ENCODE data around the gene KRTAP4-12. TPM values are rescaled to one million over a fixed set of nuclear protein-coding genes. Genes with fewer than 3 reads are reported as not detected.
"Not testable (repeated sequence)": the region's sequence is repeated elsewhere in the genome, so short reads cannot be mapped to it uniquely, and the experiment has no call there.

KRTAP4-12 gene
- total RNA-seq (not detected), polyA plus RNA-seq (not detected)

DNA sequence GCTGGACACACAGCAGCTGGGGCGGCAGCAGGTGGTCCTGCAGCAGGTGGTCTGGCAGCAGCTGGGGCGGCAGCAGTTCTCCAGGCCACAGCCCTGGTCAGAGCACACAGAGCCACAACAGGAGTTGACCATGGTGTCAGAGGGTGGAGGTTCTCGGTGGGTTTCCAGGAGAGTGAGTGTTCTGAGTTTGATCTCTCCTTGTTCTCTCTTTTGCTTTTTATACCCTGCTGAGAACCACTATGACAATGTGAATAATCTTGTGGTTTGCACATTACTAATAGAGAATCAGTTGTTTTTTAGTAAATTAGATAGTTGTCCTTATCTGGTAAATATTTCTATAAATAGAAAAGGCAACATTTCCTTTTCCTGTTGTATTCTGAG is at the start of gene KRTAP4-12:
Gene KRTAP4-12, minus strand, starts transcription at position 192 of the 381 bp plus-strand sequence. Its CDS starts 60 bp downstream, at position 132.
- H3K9me3 ChIP-seq (ENCODE audit: control insufficient read depth in 1 of 2, low read length in 2 of 2); H3K27me3 ChIP-seq (ENCODE audit: insufficient read depth, low read length); H3K4me3 ChIP-seq (ENCODE audit: low read length in 2 of 2); DNase-seq; H3K36me3 ChIP-seq (ENCODE audit: insufficient read depth, low read length); H3K36me3 Mint-ChIP-seq; H3K9me3 Mint-ChIP-seq; intact Hi-C loops (cut with micrococcal nuclease); H3K27ac ChIP-seq (ENCODE audit: low read depth, low read length); H3K27me3 Mint-ChIP-seq: not testable (repeated sequence)
- ChIA-PET POLR2A (ENCODE audit: partially characterized antibody) (interaction anchor here (1.2 kb wide), 1 partner anchor 10 kb away, joined by 3 read pairs; no protein-coding TSS in a partner anchor), CTCF (ENCODE audit: partially characterized antibody) (interaction anchor here (0.7 to 1.0 kb wide), 2 partner anchors 163 to 199 kb away, joined by 3 to 6 read pairs; no protein-coding TSS in a partner anchor)
- H3K4me1 Mint-ChIP-seq: peaks cover 13 to 82% (median 50%) of the 10 kb centered on the region in 4 donors
- peak within 1 kb of the TSS in 6 of 7 donors; percentile 2 to 91 (median 74) for H3K27ac Mint-ChIP-seq
- H3K4me1 ChIP-seq (ENCODE audit: insufficient read depth, low read length): peaks cover 57% of the 10 kb centered on the region
- peak within 1 kb of the TSS in 7 of 8 donors; percentile 64 to 87 (median 73) for H3K4me3 Mint-ChIP-seq

DNA sequence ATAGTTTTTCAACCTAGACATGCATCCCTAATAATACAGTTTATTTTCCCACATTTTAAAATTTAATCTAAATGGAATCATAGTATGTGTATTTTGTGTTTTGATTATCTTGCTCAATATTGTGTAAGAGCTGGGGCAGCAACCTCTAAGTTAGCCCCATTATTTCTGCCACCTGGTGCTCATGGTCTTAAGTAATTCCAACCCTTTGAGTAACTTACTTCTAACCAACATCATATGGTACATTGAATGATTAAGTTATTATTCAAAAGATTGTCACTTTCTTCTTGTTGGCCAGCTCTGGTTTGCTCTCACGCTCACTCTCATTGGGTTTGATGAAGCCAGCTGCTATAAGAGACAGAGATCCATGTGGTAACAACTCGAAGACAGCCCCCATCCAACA is 47.9 kb upstream of the KRTAP4-12 start:
- Mint-ChIP-seq H3K4me1 (peaks cover 0 to 9% (median 4%) of the 10 kb centered on the region in 4 donors), H3K27me3 (no peaks in the 10 kb centered on the region), H3K4me3 (no peak overlapping the region), H3K36me3 (no peaks in the 10 kb centered on the region), H3K9me3 (peaks cover 0 to 2% (median 0%) of the 10 kb centered on the region in 8 donors), H3K27ac (no peak overlapping the region)
- CTCF ChIA-PET (ENCODE audit: partially characterized antibody): interaction anchor here (2.3 kb wide), 1 partner anchor 150 kb away, joined by 11 read pairs; no protein-coding TSS in a partner anchor
- Histone ChIP-seq H3K4me1 (ENCODE audit: insufficient read depth, low read length) (no peaks in the 10 kb centered on the region), H3K27ac (ENCODE audit: low read depth, low read length) (no peak overlapping the region), H3K27me3 (ENCODE audit: insufficient read depth, low read length) (no peaks in the 10 kb centered on the region), H3K36me3 (ENCODE audit: insufficient read depth, low read length) (no peaks in the 10 kb centered on the region), H3K4me3 (ENCODE audit: low read length in 2 of 2) (no peak overlapping the region), H3K9me3 (ENCODE audit: control insufficient read depth in 1 of 2, low read length in 2 of 2) (no peaks in the 10 kb centered on the region)
- intact Hi-C loops (cut with micrococcal nuclease): no loop called here
- DNase-seq: no peak
- POLR2A ChIA-PET (ENCODE audit: partially characterized antibody): no interaction called here

DNA sequence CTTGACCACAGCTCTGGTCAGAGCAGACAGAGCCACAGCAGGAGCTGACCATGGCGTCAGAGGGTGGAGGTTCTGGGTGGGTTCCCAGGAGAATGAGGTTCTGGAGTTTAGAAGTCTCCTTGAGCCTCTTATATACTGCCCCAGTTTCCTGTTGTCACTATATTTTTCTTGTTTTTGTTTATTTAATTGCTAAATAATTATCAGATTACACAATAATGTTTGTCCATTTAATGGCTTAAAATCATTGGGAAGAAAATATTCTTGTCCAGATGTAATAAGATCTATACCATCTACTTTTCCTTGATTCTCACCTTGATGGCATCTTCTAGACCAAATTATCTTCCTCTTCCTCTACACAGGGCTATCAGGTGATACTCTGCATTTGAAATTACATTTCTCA is 44.1 kb upstream of the KRTAP4-12 start, which contains the start of gene KRTAP4-3:
Gene KRTAP4-3, minus strand, starts transcription at position 101 of the 400 bp plus-strand sequence. Its CDS starts 49 bp downstream, at position 52.
- H3K4me3 ChIP-seq (ENCODE audit: low read length in 2 of 2): no peak within 1 kb of the TSS
- peak within 1 kb of the TSS in 1 of 7 donors; percentile 12 for H3K27ac Mint-ChIP-seq
- H3K9me3 Mint-ChIP-seq: peaks cover 0 to 2% (median 0%) of the 10 kb centered on the region in 8 donors
- no peaks in the 10 kb centered on the region for H3K36me3 Mint-ChIP-seq
- no peaks in the 10 kb centered on the region for H3K9me3 ChIP-seq (ENCODE audit: control insufficient read depth in 1 of 2, low read length in 2 of 2)
- peaks cover 0 to 4% (median 2%) of the 10 kb centered on the region in 4 donors for H3K4me1 Mint-ChIP-seq
- no peaks in the 10 kb centered on the region for H3K27me3 ChIP-seq (ENCODE audit: insufficient read depth, low read length)
- peak within 1 kb of the TSS in 1 of 8 donors; percentile 66 for H3K4me3 Mint-ChIP-seq
- intact Hi-C loops (cut with micrococcal nuclease): no loop called here
- H3K27me3 Mint-ChIP-seq: peaks cover under 1 to 4% of the 10 kb centered on the region in 2 donors
- POLR2A ChIA-PET (ENCODE audit: partially characterized antibody): no interaction called here
- DNase-seq: no peak
- CTCF ChIA-PET (ENCODE audit: partially characterized antibody): interaction anchor here (1.7 kb wide), 1 partner anchor 381 kb away, joined by 4 read pairs; no protein-coding TSS in a partner anchor
- no peaks in the 10 kb centered on the region for H3K4me1 ChIP-seq (ENCODE audit: insufficient read depth, low read length)
- no peak within 1 kb of the TSS for H3K27ac ChIP-seq (ENCODE audit: low read depth, low read length)
- H3K36me3 ChIP-seq (ENCODE audit: insufficient read depth, low read length): no peaks in the 10 kb centered on the region

DNA sequence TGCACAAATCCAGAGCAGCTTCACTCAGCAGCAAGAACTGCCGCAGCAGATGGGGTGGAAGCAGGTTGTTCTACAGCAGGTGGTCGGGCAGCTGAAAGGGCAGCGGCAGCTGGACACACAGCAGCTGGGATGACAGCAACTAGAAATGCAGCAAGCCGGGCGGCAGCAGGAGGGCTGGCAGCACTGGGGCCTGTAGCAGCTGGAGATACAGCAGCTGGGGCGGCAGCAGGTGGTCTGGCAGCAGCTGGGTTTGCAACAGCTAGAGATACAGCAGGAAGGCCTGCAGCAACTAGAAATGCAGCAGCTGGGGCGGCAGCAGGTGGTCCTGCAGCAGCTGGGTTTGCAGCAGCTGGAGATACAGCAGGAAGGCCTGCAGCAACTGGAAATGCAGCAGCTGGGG is 43.6 kb upstream of the KRTAP4-12 start:
- H3K4me1 Mint-ChIP-seq: peaks cover 0 to 4% (median under 1%) of the 10 kb centered on the region in 4 donors
- no peak overlapping the region for H3K27ac ChIP-seq (ENCODE audit: low read depth, low read length)
- intact Hi-C loops (cut with micrococcal nuclease): no loop called here
- H3K27me3 Mint-ChIP-seq: peaks cover 3 to 4% of the 10 kb centered on the region in 2 donors
- no peaks in the 10 kb centered on the region for H3K36me3 ChIP-seq (ENCODE audit: insufficient read depth, low read length)
- H3K4me3 ChIP-seq (ENCODE audit: low read length in 2 of 2): no peak overlapping the region
- H3K4me3 Mint-ChIP-seq: peak overlapping the region in 1 of 8 donors; percentile 66
- H3K4me1 ChIP-seq (ENCODE audit: insufficient read depth, low read length): no peaks in the 10 kb centered on the region
- peak overlapping the region in 1 of 7 donors; percentile 12 for H3K27ac Mint-ChIP-seq
- CTCF ChIA-PET (ENCODE audit: partially characterized antibody): interaction anchor here (1.7 kb wide), 1 partner anchor 381 kb away, joined by 4 read pairs; no protein-coding TSS in a partner anchor
- POLR2A ChIA-PET (ENCODE audit: partially characterized antibody): no interaction called here
- H3K9me3 Mint-ChIP-seq: peaks cover 0 to 2% (median 0%) of the 10 kb centered on the region in 8 donors
- H3K36me3 Mint-ChIP-seq: no peaks in the 10 kb centered on the region
- no peaks in the 10 kb centered on the region for H3K27me3 ChIP-seq (ENCODE audit: insufficient read depth, low read length)
- H3K9me3 ChIP-seq (ENCODE audit: control insufficient read depth in 1 of 2, low read length in 2 of 2): no peaks in the 10 kb centered on the region
- DNase-seq: no peak

DNA sequence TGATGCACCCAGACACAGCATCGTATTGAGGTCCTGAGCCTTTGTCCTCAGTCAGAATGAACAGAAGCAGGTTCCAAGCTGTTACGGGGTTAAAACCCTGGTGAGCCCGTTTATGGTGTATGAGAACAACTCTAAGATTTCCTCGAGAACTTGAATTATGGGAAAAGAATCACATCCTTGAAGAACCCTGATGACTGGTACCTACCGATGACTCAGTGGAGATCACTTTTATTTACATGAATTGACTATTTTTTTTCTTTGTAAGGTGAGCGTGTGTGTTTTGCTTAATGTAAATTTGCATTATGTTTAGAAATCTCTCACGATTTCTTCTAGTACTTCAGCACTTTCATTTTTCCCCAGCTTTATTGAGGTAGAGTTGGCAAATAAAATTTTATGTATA is 39.8 kb upstream of the KRTAP4-12 start:
- Histone ChIP-seq H3K4me1 (ENCODE audit: insufficient read depth, low read length) (no peaks in the 10 kb centered on the region), H3K9me3 (ENCODE audit: control insufficient read depth in 1 of 2, low read length in 2 of 2) (no peaks in the 10 kb centered on the region), H3K27me3 (ENCODE audit: insufficient read depth, low read length) (peaks cover 3% of the 10 kb centered on the region), H3K4me3 (ENCODE audit: low read length in 2 of 2) (no peak overlapping the region), H3K36me3 (ENCODE audit: insufficient read depth, low read length) (no peaks in the 10 kb centered on the region), H3K27ac (ENCODE audit: low read depth, low read length) (no peak overlapping the region)
- peaks cover 6 to 10% of the 10 kb centered on the region in 2 donors for H3K27me3 Mint-ChIP-seq
- H3K36me3 Mint-ChIP-seq: no peaks in the 10 kb centered on the region
- POLR2A ChIA-PET (ENCODE audit: partially characterized antibody): no interaction called here
- H3K9me3 Mint-ChIP-seq: no peaks in the 10 kb centered on the region
- no peak overlapping the region for H3K27ac Mint-ChIP-seq
- CTCF ChIA-PET (ENCODE audit: partially characterized antibody): no interaction called here
- no peak overlapping the region for H3K4me3 Mint-ChIP-seq
- DNase-seq: no peak
- intact Hi-C loops (cut with micrococcal nuclease): no loop called here
- peaks cover 0 to 4% (median under 1%) of the 10 kb centered on the region in 4 donors for H3K4me1 Mint-ChIP-seq

DNA sequence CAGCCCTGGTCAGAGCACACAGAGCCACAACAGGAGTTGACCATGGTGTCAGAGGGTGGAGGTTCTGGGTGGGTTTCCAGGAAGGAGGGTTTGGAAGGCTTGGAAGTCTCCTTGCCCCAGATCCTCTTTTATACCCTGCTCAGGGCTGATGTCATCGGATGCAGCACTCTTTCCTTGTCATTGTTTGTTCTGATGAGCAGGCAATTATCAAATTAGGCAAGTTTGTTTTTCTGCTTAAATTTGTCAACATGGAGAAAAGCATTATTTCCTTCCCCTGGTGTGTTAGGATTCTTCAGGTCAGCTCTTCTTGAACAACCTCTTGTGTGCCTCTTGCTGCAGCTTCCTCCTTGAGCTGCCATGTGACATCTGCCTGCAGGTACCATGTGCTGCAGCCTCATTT is 36.7 kb upstream of the KRTAP4-12 start, which contains the start of gene KRTAP4-4:
Gene KRTAP4-4, minus strand, starts transcription at position 101 of the 400 bp plus-strand sequence. Its CDS starts 57 bp downstream, at position 44.
- H3K4me1 ChIP-seq (ENCODE audit: insufficient read depth, low read length): no peaks in the 10 kb centered on the region
- H3K9me3 ChIP-seq (ENCODE audit: control insufficient read depth in 1 of 2, low read length in 2 of 2): no peaks in the 10 kb centered on the region
- Mint-ChIP-seq H3K9me3 (no peaks in the 10 kb centered on the region), H3K36me3 (no peaks in the 10 kb centered on the region), H3K4me1 (no peaks in the 10 kb centered on the region), H3K27ac (peak within 1 kb of the TSS in 1 of 7 donors; percentile 70), H3K4me3 (no peak within 1 kb of the TSS), H3K27me3 (peaks cover 14 to 21% of the 10 kb centered on the region in 2 donors)
- CTCF ChIA-PET (ENCODE audit: partially characterized antibody): no interaction called here
- peaks cover 3% of the 10 kb centered on the region for H3K27me3 ChIP-seq (ENCODE audit: insufficient read depth, low read length)
- H3K4me3 ChIP-seq (ENCODE audit: low read length in 2 of 2): no peak within 1 kb of the TSS
- DNase-seq: no peak
- H3K36me3 ChIP-seq (ENCODE audit: insufficient read depth, low read length): no peaks in the 10 kb centered on the region
- POLR2A ChIA-PET (ENCODE audit: partially characterized antibody): interaction anchor here (0.5 kb wide), 1 partner anchor 1660 kb away, joined by 3 read pairs; no protein-coding TSS in a partner anchor
- no peak within 1 kb of the TSS for H3K27ac ChIP-seq (ENCODE audit: low read depth, low read length)
- intact Hi-C loops (cut with micrococcal nuclease): no loop called here

DNA sequence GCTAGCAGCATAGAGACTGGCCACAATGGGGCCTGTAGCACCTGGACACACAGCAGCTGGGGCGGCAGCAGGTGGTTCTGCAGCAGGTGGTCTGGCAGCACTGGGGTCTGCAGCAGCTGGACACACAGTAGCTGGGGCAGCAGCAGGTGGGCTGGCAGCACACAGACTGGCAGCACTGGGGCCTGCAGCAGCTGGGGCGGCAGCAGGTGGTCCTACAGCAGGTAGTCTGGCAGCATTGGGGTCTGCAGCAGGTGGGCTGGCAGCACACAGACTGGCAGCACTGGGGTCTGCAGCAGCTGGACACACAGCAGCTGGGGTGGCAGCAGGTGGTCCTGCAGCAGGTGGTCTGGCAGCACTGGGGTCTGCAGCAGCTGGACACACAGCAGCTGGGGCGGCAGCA is 36.2 kb upstream of the KRTAP4-12 start:
- POLR2A ChIA-PET (ENCODE audit: partially characterized antibody): interaction anchor here (0.5 to 1.1 kb wide), 2 partner anchors 529 to 1659 kb away, joined by 3 read pairs; no protein-coding TSS in a partner anchor
- H3K27me3 Mint-ChIP-seq: peaks cover 16 to 23% of the 10 kb centered on the region in 2 donors
- H3K36me3 Mint-ChIP-seq; intact Hi-C loops (cut with micrococcal nuclease); H3K4me3 ChIP-seq (ENCODE audit: low read length in 2 of 2); H3K9me3 ChIP-seq (ENCODE audit: control insufficient read depth in 1 of 2, low read length in 2 of 2); H3K27ac ChIP-seq (ENCODE audit: low read depth, low read length); CTCF ChIA-PET (ENCODE audit: partially characterized antibody); H3K27me3 ChIP-seq (ENCODE audit: insufficient read depth, low read length); H3K9me3 Mint-ChIP-seq; DNase-seq; H3K4me1 Mint-ChIP-seq; H3K4me1 ChIP-seq (ENCODE audit: insufficient read depth, low read length); H3K27ac Mint-ChIP-seq; H3K36me3 ChIP-seq (ENCODE audit: insufficient read depth, low read length); H3K4me3 Mint-ChIP-seq: not testable (repeated sequence)
